Natural killer cell (primary cell): Measurements from ENCODE around the gene EVI2B. TPM values are rescaled to one million over a fixed set of nuclear protein-coding genes. Genes with fewer than 3 reads are reported as not detected.

Experiments
- ATAC-seq, 3 donors: fragments of 150-1000 bp in 2 of 3; fragments of 200-7000 bp in 1 of 3; cut with Tn5 transposase; 1 replicate in 1 of 3; 2 replicates in 2 of 3; pipeline ENCODE4 v1.10.0; 2021; ENCODE audit warnings: mild to moderate bottlenecking in 2 of 3, moderate library complexity in 2 of 3
- DNase-seq, 2 donors: peaks; one replicate each; pipeline versions ENCODE4 v3.0.0 to v3.0.0-alpha.2; 2013 to 2021; ENCODE audit warnings: mixed read lengths in 1 of 2
- H3K27ac ChIP-seq: one replicate; pipeline ENCODE4 v1.5.1; 2013; ENCODE audit warnings: mild to moderate bottlenecking, low read length
- H3K27me3 ChIP-seq: one replicate; pipeline ENCODE4 v1.6.1; 2013; ENCODE audit warnings: low read length; ENCODE audit not compliant: control insufficient read depth, insufficient read depth
- H3K36me3 ChIP-seq: one replicate; pipeline ENCODE4 v1.6.1; 2013; ENCODE audit warnings: low read length; ENCODE audit not compliant: control insufficient read depth, insufficient read depth
- H3K4me1 ChIP-seq: one replicate; pipeline ENCODE4 v1.6.1; 2013; ENCODE audit warnings: low read length; ENCODE audit not compliant: control insufficient read depth, insufficient read depth
- H3K4me3 ChIP-seq: one replicate; pipeline ENCODE4 v1.5.1; 2013; ENCODE audit warnings: low read length
- H3K9me3 ChIP-seq: one replicate; pipeline ENCODE4 v1.6.1; 2013; ENCODE audit warnings: low read length; ENCODE audit not compliant: control insufficient read depth, insufficient read depth
- H3K27ac Mint-ChIP-seq, 2 donors: one replicate each; pipeline ENCODE4 v1.8.0; 2022; ENCODE audit warnings: mild to moderate bottlenecking in 2 of 2, mixed read lengths in 2 of 2, moderate library complexity in 1 of 2
- H3K27me3 Mint-ChIP-seq, 2 donors: one replicate each; pipeline ENCODE4 v1.8.0; 2022; ENCODE audit warnings: low read depth in 2 of 2, mixed read lengths in 2 of 2
- H3K36me3 Mint-ChIP-seq: one replicate; pipeline ENCODE4 v1.8.0; 2022; ENCODE audit warnings: mixed read lengths
- H3K4me1 Mint-ChIP-seq, 2 donors: one replicate each; pipeline ENCODE4 v1.8.0; 2022; ENCODE audit warnings: mixed read lengths in 2 of 2
- H3K4me3 Mint-ChIP-seq: one replicate; pipeline ENCODE4 v1.8.0; 2022; ENCODE audit warnings: mild to moderate bottlenecking, moderate library complexity, mixed read lengths
- H3K9me3 Mint-ChIP-seq, 2 donors: one replicate each; pipeline ENCODE4 v1.8.0; 2022; ENCODE audit warnings: mixed read lengths in 2 of 2
- WGBS: methylation state at CpG from one replicate; pipeline ENCODE4 v1.1.7; 2013; ENCODE audit warnings: missing lambda C conversion rate; ENCODE audit not compliant: insufficient coverage; 5-methylcytosine and 5-hydroxymethylcytosine counted together
- intact Hi-C: fragments of 100-400 bp; cut with micrococcal nuclease; formaldehyde crosslinking; loops from one replicate; pipeline ENCODE4 v1.14.2; 2022
- total RNA-seq, 4 donors: library from RNA; stranded (reverse); fragments of 120-200 nt in 1 of 4; gene quantifications; one replicate each; pipeline versions ENCODE4 v1.2.3 to v1.2.4, GENCODE V29; 2013 to 2022
- TF ChIP-seq, protein P1 (sequence below): fragments of 200-600 bp; IDR thresholded peaks from one replicate; pipeline ENCODE4 v1.8.0; 2022; ENCODE audit warnings: antibody characterized with exemption

EVI2B gene
- total RNA-seq, 3 donors from 2014 or later (not counting 1 experiment from before 2014, with no cell fraction given): 89.6 to 103 (median 98.9) TPM

DNA sequence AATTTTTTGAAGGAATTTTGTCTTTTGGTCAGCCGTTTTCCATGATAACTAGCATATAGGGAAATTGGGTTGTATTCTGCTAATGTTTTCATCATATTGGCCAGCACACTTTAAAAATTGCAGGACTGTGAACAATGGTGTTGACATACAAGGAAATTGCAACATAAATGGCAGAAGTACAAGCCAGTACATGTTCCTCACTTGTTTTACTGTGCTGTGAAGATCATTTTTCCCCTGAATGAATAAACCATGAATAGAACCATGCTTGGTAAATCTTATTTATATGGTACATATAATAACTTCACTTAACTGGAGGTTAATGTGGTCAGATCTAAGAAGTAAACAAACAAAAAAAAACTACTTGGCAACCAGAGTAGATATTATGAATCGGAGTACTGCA lies 39.6 kb downstream of the EVI2B start:
- H3K27ac ChIP-seq: no peak overlapping the region
- intact Hi-C loops: no loop called here
- ATAC-seq: no peak
- H3K36me3 ChIP-seq: peaks cover 14% of the 10 kb centered on the region
- DNase-seq: no peak
- H3K4me1 ChIP-seq: no peaks in the 10 kb centered on the region
- Mint-ChIP-seq H3K4me1 (peaks cover 0 to 5% of the 10 kb centered on the region in 2 donors), H3K4me3 (no peak overlapping the region), H3K27ac (no peak overlapping the region), H3K9me3 (no peaks in the 10 kb centered on the region), H3K27me3 (no peaks in the 10 kb centered on the region), H3K36me3 (peaks cover 1% of the 10 kb centered on the region)
- TF ChIP-seq, protein P1, sequence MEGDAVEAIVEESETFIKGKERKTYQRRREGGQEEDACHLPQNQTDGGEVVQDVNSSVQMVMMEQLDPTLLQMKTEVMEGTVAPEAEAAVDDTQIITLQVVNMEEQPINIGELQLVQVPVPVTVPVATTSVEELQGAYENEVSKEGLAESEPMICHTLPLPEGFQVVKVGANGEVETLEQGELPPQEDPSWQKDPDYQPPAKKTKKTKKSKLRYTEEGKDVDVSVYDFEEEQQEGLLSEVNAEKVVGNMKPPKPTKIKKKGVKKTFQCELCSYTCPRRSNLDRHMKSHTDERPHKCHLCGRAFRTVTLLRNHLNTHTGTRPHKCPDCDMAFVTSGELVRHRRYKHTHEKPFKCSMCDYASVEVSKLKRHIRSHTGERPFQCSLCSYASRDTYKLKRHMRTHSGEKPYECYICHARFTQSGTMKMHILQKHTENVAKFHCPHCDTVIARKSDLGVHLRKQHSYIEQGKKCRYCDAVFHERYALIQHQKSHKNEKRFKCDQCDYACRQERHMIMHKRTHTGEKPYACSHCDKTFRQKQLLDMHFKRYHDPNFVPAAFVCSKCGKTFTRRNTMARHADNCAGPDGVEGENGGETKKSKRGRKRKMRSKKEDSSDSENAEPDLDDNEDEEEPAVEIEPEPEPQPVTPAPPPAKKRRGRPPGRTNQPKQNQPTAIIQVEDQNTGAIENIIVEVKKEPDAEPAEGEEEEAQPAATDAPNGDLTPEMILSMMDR: no peak
- H3K27me3 ChIP-seq: no peaks in the 10 kb centered on the region
- whole genome bisulfite sequencing: 100% methylated on average over 2 of the region's 2 CpGs
- no peak overlapping the region for H3K4me3 ChIP-seq
- no peaks in the 10 kb centered on the region for H3K9me3 ChIP-seq

DNA sequence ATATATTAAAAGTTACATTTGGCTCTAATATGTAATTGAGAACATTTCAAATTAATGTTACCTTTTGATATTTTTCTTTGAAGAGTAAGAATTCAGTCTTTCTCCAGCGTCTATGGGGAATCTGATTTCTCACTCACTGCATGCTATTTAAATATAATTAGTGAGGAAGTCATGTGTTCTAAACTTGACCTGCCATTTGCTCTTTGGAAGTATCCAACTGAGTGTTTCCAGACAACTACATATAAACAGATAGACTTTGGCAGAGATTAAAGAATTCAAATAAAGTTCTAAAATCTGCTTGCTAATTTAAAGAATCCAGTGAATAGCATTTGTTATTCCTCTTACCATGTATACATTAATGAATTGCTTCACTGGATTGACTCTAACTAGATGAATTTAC lies 40.3 kb downstream of the EVI2B start:
- no peaks in the 10 kb centered on the region for H3K27me3 ChIP-seq
- intact Hi-C loops: no loop called here
- H3K4me1 Mint-ChIP-seq: peaks cover 0 to 5% of the 10 kb centered on the region in 2 donors
- TF ChIP-seq, protein P1: no peak
- no peak overlapping the region for H3K27ac Mint-ChIP-seq
- peaks cover 6% of the 10 kb centered on the region for H3K36me3 Mint-ChIP-seq
- H3K9me3 Mint-ChIP-seq: no peaks in the 10 kb centered on the region
- no CpG with 5 or more reads among the region's 1 CpG for WGBS
- no peaks in the 10 kb centered on the region for H3K9me3 ChIP-seq
- no peak overlapping the region for H3K27ac ChIP-seq
- H3K36me3 ChIP-seq: peaks cover 18% of the 10 kb centered on the region
- DNase-seq (no peak), ATAC-seq (no peak)
- H3K4me3 ChIP-seq: no peak overlapping the region
- H3K4me3 Mint-ChIP-seq: no peak overlapping the region
- H3K27me3 Mint-ChIP-seq: no peaks in the 10 kb centered on the region
- no peaks in the 10 kb centered on the region for H3K4me1 ChIP-seq

- peaks cover 18% of the 10 kb centered on the region for H3K36me3 ChIP-seq
- intact Hi-C loops: no loop called here
- H3K27ac ChIP-seq: no peak overlapping the region
- H3K9me3 ChIP-seq: no peaks in the 10 kb centered on the region
- Mint-ChIP-seq H3K27me3 (no peaks in the 10 kb centered on the region), H3K4me3 (no peak overlapping the region), H3K4me1 (peaks cover 0 to 5% of the 10 kb centered on the region in 2 donors), H3K9me3 (no peaks in the 10 kb centered on the region), H3K27ac (no peak overlapping the region), H3K36me3 (peaks cover 6% of the 10 kb centered on the region)
- DNase-seq (no peak), ATAC-seq (no peak)
- no peaks in the 10 kb centered on the region for H3K4me1 ChIP-seq
- no peaks in the 10 kb centered on the region for H3K27me3 ChIP-seq
- TF ChIP-seq, protein P1: no peak
- H3K4me3 ChIP-seq: no peak overlapping the region
Observed at GRCh38 chr17:31272803-31273202, 41.1 kb downstream of the EVI2B start.

GRCh38 chr17:31272236-31272635 lies 41.6 kb downstream of the EVI2B start:
- peaks cover 22% of the 10 kb centered on the region for H3K36me3 ChIP-seq

More at GRCh38 chr17:31272236-31272635, 41.6 kb downstream of the EVI2B start:
- Histone ChIP-seq H3K27ac (no peak overlapping the region), H3K4me1 (no peaks in the 10 kb centered on the region), H3K9me3 (no peaks in the 10 kb centered on the region), H3K27me3 (no peaks in the 10 kb centered on the region), H3K4me3 (no peak overlapping the region)
- H3K4me3 Mint-ChIP-seq: no peak overlapping the region
- peaks cover 0 to 5% of the 10 kb centered on the region in 2 donors for H3K4me1 Mint-ChIP-seq
- whole genome bisulfite sequencing: 94% methylated on average over 1 of the region's 1 CpG
- intact Hi-C loops: no loop called here
- H3K27ac Mint-ChIP-seq: no peak overlapping the region
- no peaks in the 10 kb centered on the region for H3K27me3 Mint-ChIP-seq
- no peak for ATAC-seq
- TF ChIP-seq, protein P1: no peak
- peaks cover 6% of the 10 kb centered on the region for H3K36me3 Mint-ChIP-seq
- no peaks in the 10 kb centered on the region for H3K9me3 Mint-ChIP-seq
- DNase-seq: no peak
